ENCODE measurements around the gene RFX4.

- TF ChIP-seq, protein P1, sequence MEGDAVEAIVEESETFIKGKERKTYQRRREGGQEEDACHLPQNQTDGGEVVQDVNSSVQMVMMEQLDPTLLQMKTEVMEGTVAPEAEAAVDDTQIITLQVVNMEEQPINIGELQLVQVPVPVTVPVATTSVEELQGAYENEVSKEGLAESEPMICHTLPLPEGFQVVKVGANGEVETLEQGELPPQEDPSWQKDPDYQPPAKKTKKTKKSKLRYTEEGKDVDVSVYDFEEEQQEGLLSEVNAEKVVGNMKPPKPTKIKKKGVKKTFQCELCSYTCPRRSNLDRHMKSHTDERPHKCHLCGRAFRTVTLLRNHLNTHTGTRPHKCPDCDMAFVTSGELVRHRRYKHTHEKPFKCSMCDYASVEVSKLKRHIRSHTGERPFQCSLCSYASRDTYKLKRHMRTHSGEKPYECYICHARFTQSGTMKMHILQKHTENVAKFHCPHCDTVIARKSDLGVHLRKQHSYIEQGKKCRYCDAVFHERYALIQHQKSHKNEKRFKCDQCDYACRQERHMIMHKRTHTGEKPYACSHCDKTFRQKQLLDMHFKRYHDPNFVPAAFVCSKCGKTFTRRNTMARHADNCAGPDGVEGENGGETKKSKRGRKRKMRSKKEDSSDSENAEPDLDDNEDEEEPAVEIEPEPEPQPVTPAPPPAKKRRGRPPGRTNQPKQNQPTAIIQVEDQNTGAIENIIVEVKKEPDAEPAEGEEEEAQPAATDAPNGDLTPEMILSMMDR (IDR thresholded peaks at IDR 0.05): no peak
- no peak for TF ChIP-seq POLR2A (IDR thresholded peaks at IDR 0.05)
Measured at GRCh38 chr12:106723416-106723815, 140.6 kb downstream of the RFX4 start.

Measured in adrenal gland (tissue), 5 donors.